A172 (cell line): ENCODE measurements around the gene ATP5F1B. TPM values are rescaled to one million over a fixed set of nuclear protein-coding genes. Genes with fewer than 3 reads are reported as not detected.
"Not testable (repeated sequence)": the region's sequence is repeated elsewhere in the genome, so short reads cannot be mapped to it uniquely, and the experiment has no call there.

ENCODE experiments used
- DNase-seq: peaks from one replicate; pipeline ENCODE4 v3.0.0-alpha.2; 2015; ENCODE audit warnings: low spot score
- total RNA-seq: library from RNA; depleted of rRNA; stranded (reverse); fragments of >200 nt; shearing (Covaris generic); gene quantifications from 2 replicates; pipeline ENCODE4 v1.2.3, GENCODE V29; 2014

The ATP5F1B gene
- total RNA-seq, 1 experiment from 2014 or later = 710 TPM

GRCh38 chr12:56648023-56648422 lies 2.2 kb upstream of the ATP5F1B start:
- DNase-seq = not testable (repeated sequence)

DNA sequence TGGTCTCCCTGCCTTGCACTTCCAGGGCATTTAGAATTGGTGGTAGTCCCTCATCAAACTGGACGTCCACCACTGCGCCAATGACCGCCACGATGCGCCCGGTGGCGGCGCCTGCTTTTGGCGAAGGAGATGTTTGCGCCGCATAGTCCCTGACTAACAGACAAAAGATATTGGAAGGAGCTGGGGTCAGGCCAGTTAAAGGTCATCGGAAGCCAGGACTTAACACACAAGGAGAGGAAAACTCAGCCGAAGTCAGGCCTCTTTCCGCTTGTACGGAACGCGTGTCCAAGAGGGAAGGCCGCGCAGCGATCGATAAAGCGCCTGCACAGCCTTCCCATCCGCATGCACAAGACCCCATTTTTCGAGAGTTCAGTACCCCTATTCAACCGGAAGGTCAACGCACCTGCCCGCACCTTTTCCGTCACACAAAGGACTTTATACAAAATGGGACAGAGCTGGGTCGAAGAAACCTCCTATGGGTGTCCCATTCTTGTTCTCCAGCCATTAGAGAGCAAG lies 525 bp downstream of the ATP5F1B start:
- DNase-seq = no peak

GRCh38 chr12:56644654-56645053 lies 1.1 kb downstream of the ATP5F1B start:
- DNase-seq = peak; percentile 26

GRCh38 chr12:56641219-56641618 lies 4.6 kb downstream of the ATP5F1B start:
- no peak for DNase-seq

- DNase-seq = no peak
Measured at GRCh38 chr12:56637621-56638020, 8.2 kb downstream of the ATP5F1B start.

DNA sequence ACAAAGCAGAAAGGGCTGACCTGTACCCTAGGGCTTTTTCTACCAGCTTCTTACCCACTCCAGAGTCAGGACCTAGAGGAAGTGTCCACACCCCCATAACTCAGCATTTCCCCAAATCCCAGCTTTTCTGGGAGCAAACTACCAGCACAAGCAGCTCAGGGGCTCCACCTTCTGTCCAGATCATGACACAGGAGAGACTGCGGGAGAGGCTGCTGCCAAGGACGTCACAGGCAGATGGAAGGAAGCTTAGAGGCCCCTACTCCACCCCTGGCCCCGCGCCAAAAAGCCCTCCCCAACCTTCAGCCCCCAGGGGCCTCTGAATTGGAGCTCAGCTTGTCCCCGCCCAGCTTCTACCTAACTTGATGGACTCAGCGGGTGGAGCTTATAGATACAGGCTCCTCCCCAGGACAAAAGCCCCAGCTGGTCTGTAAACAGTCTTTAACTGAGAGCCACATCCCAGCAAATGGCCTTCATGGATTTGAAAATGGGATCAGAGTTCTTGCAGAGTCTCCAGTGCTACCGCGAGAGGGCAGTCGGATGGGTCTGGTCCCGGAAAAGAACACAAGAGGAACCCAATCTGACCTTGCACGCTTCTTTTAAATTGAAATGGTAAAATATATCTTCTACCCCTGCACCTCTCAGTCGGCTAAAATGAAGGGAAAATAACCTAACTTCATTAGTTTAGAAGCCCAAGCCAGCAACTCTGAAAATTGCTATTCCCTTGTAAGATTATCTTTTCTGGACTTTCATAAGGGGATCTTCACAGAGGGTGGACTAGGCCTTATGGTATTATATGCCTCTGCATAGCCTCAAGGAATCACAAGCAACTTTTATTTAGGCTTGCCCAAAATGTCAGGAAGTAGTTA lies 8.9 kb downstream of the ATP5F1B start:
- peak; percentile 99 for DNase-seq

GRCh38 chr12:56635806-56636674 lies 9.7 kb downstream of the ATP5F1B start:
- peak; percentile 84 for DNase-seq

- peak; percentile 78 for DNase-seq
Measured at GRCh38 chr12:56634837-56635791, 10.7 kb downstream of the ATP5F1B start.

GRCh38 chr12:56634242-56634836 lies 11.4 kb downstream of the ATP5F1B start:
- DNase-seq = peak; percentile 28

DNA sequence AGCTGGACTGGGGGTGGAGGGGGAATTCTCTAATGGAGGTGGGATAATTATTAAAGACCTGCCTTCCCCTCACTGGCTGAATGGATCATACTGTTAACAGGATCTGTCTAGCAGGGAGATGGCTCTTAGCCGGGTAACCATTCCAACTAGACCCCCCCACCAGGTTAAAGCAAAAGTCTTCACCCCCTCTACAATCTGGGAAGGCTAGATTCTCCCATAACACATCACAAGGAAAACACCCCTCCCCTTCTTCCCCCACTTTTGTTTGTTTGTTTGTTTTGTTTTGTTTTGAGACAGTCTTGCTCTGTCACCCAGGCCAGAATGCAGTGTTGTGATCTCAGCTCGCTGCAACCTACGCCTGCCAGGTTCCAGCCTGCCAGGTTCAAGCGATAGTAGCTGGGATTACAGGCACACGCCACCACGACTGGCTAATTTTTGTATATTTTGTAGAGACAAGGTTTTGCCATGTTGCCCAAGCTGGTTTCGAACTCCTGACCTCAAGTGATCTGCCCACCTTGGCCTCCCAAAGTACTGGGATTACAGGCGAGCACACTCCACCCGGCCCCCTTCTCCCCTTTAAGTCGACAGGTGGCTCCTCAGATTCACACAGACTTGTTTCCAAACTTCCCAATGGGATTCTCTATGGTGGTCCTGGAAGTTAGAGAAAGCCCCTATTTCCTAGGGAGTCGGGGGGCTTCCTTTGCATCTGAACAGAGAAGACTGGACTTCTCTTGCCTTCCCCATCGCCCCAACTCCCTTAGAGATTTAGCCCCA lies 12.1 kb downstream of the ATP5F1B start:
- DNase-seq = no peak

DNA sequence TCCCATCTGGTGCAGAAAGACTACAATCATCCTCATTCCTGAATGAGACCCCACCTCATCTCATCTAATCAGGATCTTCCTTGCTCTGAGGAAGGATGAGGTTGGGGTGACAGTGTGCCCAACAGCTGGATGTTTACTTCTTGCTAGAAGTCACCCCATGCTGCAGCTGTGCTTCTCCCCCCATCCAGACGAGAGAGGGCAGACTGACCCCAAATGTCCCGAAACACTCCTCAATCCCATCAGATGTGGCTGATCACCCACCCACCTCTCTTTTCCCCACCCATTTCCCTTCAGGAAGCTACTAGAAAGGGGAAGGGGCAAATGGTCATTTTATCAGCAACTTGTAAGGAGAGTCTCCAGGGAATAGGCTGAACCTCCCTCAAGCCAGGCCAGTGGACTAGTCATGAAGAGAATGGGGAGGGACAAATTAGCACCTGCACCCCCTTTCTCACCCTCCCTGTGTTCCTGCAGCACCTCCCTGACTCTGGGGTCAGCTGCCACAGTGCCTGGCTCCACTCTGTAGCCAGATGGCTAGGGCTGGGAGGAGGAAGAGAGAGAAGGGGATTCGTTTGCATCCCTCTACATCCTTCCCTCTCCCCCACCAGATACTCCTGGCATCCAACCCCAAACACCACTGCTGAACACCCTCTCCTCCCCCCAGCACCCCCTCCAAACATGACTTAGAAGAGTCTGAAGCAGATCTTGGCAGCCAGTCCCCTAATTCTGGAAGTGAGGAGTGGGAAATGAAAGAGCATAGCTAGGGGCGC lies 12.9 kb downstream of the ATP5F1B start:
- no peak for DNase-seq

DNA sequence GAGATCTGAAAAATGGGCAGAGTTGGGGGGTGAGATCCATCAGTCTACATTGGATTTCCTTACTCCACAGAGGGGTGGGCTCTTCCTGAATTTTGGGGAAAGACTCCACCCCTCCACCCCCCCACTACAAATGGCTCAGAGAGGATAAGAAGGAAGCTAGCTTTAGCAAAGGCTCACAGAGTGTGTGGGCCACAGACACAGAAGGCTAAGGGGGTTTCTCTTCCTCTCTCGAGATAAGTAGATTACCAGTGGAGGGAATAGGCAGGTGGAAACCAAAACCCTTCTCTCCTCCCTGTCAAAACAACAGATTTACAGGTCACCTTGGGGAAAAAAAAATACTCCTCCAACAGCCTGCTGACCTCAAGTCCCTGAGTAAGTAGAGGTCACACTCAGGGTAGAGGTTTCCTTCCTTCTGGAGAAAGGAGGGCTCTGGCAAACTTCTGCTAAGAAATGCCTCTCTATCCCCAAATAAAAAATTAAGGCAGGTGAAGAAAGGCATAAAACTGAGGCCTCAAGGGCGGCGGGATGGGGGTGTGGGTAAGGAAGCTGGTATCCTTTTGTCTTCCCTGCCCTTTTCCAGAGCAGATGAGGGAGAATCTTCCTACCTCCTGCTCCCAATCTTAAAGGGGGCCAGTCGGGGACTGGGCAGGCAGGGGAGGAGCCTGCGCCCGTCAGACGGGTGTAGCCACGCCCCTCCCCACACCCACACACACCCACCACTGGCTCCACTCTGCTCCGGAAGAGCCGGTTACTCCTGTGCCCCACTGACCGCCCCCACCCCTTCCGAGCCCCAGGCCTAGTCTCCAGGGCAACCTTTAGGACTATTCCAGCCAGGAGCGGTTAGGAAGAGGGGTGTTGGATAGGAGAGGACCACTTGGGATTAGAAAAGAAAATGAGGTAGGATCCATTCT lies 13.7 kb downstream of the ATP5F1B start:
- DNase-seq = peak; percentile 17

- peak; percentile 61 for DNase-seq
Measured at GRCh38 chr12:56630180-56630632, 15.6 kb downstream of the ATP5F1B start, which contains the start of gene BAZ2A. Gene BAZ2A, minus strand, starts transcription at chr12:56630326. Its CDS starts 12,796 bp downstream, at chr12:56617530.

DNA sequence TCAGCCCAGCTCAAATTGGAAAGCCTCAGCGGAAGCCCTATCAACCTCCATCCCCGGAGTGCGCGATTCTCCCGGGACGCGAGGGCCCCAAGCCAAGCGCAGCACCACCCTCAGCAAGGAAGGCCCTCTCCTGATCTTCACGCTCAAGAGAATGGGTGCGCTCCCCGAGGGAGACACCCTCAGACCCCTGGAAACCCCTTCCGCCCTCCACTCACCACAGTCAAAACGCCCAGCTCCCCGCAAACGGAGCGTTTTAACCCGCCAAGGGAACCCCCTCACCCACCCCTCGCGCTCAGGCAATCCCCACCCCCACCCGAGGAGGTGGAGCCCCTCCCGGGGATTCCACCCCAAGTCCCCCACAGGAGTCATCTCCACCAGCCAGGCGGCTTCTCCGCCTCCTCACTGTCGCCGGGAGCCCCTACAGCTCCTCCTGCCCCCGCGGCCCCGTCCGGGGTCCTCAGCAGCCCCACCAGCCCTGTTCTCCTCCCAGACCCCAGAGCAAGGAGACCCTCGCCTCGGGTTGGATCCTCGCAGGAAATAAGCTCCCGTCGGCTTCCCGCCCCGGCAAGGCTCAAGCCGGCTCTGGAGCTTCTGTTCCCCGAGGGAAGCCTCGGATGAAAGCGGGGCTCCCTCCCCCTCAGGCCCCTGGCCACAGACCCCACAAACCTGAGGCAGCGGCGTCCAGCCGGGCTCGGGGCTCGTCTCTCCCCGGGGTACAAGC lies 16.2 kb downstream of the ATP5F1B start:
- no peak for DNase-seq

DNA sequence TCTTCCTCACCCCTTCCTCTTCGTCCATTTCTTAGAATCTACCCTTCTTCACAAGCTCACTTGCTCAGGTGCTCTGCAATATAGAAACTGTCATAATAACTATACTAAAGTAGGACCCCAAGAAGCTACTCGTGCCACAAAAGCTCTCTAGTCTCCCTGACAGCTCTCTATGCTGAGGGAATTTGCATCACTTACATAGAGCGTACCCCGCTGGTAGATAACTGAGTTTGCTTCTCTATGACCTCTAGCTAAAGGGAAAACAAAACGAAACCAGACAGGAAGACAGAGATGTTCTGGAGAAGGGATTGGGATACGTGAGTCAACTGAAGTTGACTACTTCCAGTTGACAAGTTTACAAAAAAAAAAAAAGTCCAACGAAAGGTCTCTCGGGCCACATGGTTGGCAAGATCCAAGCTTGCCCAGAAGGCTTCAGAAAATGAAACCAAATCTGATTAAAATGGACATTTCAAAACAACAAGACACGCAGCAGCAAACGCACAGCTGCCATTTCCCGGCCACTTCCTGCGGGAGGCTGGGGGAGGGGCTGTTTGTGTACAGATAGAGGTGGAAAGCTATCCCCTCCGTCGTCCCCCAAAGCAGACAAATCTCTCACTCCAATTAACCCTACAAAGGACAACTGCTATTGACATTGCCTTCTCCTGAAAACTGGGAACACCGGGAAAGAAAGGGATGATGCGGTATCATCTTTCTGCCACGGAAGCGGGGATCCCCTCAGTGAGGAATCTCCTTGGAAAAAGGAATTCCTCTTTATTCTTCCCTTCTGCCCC lies 16.9 kb downstream of the ATP5F1B start:
- DNase-seq = peak; percentile 36

DNA sequence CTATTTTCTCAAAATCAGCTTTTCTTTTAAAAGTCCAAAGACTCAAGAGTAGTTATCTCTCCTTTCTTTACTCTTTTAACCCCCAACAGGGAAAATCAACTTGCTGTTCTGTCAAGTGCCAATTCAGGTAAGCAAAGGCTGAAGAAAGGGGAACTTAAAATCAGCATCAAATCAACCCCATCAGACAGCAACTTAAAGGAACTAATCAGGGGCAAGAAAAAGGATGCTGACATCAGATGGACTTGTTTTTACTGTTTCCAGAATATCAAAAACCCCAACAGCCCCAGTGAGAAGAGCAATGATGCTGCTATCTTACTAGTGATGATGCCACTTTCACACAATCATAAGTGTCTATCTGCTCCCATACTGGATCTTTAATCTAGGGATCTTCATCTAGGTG lies 19.1 kb downstream of the ATP5F1B start:
- no peak for DNase-seq
